ENCODE measurements around the gene KCNS1.

Gene KCNS1

DNA sequence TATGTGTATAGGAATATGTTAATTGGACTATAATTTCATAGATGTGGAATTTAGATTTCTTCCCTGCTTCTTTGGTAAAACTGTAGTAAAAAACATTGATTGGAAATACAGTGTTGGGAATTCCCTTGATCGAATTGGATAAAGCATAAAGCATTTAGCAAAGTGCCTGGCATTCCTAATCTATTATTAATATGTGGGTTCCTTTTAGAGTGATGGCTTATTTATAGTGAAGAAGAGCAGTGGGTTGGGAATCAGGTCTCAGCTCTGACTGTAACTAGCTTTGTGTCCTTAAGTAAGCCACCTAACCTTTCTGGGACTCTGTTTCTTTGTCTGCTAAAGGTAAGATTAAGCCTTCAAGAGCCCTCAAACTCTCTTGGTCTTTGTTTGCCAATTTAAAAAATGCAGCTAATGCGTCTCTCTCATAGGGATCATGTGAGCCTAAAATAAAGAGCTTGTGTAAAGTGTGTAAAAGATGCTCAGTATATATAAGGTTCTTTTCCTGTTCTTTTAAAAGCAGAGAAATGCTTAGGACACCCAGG, 53.3 kb downstream of the KCNS1 start:
- FAIRE-seq, result no peak

DNA sequence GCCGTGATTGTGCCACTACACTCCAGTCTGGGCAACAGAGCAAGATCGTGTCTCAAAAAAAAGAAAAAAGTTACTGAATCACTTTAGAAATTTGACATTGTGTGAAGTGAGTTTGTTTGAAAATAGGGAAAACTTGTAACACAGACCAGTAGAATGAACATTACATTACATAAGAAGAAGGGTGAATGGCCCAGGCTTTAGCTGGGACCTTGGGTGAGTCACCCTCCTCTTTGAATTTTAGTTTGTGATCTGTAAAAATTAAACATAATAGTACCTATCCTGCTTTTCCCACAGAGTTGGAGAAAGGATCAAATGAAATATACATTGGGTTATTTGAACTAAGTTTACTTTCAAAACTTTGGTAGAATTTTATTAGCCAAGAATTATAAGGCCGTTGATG, 56.3 kb downstream of the KCNS1 start:
- no peak for FAIRE-seq

DNA sequence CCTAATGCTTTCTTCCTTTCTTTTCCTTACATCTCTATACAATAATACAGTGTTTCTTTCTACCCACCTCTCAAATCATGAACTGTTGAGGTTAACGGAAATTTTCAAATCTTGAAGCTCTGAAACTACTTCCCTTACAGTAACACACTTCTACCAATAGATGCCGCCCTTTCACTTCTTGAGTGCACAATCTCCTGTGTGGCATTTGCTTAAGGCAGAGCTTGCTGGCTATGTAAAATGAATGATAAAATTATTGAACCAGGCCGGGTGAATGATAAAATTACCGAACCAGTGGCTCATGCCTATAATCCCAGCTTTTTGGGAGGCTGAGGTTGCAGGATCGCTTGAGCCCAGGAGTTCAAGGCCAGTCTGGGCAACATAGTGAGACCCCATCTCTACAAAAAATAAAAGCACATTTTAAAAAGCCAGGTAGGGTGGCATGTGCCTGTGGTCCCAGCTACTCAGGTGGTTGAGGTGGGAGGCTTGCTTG, 56.8 kb downstream of the KCNS1 start:
- FAIRE-seq, result peak; percentile 96

DNA sequence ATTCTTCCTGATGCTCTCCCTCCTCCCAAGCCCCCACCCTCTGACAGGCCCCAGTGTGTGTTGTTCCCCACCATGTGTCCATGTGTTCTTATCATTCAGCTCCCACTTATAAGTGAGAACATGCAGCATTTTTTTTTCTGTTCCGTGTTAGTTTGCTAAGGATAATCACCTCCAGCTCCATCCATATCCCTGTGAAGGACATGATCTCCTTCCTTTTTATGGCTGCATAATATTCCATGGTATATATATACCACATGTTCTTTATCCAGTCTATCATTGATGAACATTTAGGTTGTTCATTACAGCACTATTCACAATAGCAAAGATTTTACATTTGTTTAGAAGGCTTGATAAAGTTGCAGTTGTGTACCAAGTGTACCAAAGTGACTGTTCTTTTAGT, 57.9 kb downstream of the KCNS1 start:
- no peak for FAIRE-seq

Data from A204.1 (cell line).